Panc1 (cell line): ENCODE results near the gene ATP6V1G1.

Experiments used
- POLR2AphosphoS5 ChIP-seq: IDR thresholded peaks from 2 replicates; pipeline ENCODE4 v1.6.1; 2012; ENCODE audit warnings: mild to moderate bottlenecking, low read depth, low read length, moderate library complexity
- TCF7L2 ChIP-seq: IDR thresholded peaks from 2 replicates; pipeline ENCODE4 v1.6.1; 2011; ENCODE audit warnings: mild to moderate bottlenecking, low read depth, low read length, inconsistent platforms
- TF ChIP-seq, protein P1 (sequence below): fragments of 450-650 bp; IDR thresholded peaks from 2 replicates; pipeline ENCODE4 v1.5.1; 2017; ENCODE audit warnings: mild to moderate bottlenecking
- TF ChIP-seq, protein P2 (sequence below), 2 experiments: IDR thresholded peaks; 2 replicates each; pipeline ENCODE4 v1.6.1; 2011 to 2012; ENCODE audit warnings: low read depth in 2 of 2, control low read depth in 1 of 2, low read length in 1 of 2, mild to moderate bottlenecking in 1 of 2, moderate library complexity in 1 of 2; ENCODE audit not compliant: insufficient read depth in 1 of 2

DNA sequence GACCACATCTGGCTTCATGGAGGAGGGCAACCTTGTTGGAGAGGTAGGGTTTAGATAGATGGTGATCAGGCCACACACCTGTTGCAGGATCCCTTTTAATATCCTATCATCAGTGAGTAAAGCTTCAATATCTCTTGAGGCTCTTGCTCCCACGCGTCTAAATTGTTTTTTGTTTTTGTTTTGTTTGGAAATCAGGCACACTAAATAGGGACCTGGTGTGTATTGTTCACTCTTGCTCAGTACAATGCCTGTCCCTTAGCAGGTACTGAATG, 20.9 kb downstream of the ATP6V1G1 start:
- TF ChIP-seq, protein P1, sequence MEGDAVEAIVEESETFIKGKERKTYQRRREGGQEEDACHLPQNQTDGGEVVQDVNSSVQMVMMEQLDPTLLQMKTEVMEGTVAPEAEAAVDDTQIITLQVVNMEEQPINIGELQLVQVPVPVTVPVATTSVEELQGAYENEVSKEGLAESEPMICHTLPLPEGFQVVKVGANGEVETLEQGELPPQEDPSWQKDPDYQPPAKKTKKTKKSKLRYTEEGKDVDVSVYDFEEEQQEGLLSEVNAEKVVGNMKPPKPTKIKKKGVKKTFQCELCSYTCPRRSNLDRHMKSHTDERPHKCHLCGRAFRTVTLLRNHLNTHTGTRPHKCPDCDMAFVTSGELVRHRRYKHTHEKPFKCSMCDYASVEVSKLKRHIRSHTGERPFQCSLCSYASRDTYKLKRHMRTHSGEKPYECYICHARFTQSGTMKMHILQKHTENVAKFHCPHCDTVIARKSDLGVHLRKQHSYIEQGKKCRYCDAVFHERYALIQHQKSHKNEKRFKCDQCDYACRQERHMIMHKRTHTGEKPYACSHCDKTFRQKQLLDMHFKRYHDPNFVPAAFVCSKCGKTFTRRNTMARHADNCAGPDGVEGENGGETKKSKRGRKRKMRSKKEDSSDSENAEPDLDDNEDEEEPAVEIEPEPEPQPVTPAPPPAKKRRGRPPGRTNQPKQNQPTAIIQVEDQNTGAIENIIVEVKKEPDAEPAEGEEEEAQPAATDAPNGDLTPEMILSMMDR = no peak
- TF ChIP-seq POLR2AphosphoS5 (no peak), TCF7L2 (no peak)
- TF ChIP-seq, protein P2, sequence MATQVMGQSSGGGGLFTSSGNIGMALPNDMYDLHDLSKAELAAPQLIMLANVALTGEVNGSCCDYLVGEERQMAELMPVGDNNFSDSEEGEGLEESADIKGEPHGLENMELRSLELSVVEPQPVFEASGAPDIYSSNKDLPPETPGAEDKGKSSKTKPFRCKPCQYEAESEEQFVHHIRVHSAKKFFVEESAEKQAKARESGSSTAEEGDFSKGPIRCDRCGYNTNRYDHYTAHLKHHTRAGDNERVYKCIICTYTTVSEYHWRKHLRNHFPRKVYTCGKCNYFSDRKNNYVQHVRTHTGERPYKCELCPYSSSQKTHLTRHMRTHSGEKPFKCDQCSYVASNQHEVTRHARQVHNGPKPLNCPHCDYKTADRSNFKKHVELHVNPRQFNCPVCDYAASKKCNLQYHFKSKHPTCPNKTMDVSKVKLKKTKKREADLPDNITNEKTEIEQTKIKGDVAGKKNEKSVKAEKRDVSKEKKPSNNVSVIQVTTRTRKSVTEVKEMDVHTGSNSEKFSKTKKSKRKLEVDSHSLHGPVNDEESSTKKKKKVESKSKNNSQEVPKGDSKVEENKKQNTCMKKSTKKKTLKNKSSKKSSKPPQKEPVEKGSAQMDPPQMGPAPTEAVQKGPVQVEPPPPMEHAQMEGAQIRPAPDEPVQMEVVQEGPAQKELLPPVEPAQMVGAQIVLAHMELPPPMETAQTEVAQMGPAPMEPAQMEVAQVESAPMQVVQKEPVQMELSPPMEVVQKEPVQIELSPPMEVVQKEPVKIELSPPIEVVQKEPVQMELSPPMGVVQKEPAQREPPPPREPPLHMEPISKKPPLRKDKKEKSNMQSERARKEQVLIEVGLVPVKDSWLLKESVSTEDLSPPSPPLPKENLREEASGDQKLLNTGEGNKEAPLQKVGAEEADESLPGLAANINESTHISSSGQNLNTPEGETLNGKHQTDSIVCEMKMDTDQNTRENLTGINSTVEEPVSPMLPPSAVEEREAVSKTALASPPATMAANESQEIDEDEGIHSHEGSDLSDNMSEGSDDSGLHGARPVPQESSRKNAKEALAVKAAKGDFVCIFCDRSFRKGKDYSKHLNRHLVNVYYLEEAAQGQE (IDR thresholded peaks at IDR 0.05; ENCODE audit: insufficient read depth in 1 of 2, low read depth in 2 of 2, low read length in 1 of 2) = no peak
